VCaP (cell line): ENCODE measurements around the gene MGAT5B.

Source experiments
- H3K27ac ChIP-seq: fragments of 450-650 bp; 2 replicates; pipeline ENCODE4 v1.5.1; 2017
- CTCF ChIP-seq: fragments of 450-650 bp; conservative IDR thresholded peaks from 2 replicates; pipeline ENCODE4 v1.5.1; 2017; ENCODE audit warnings: mild to moderate bottlenecking, moderate library complexity

The MGAT5B gene

GRCh38 chr17:76866774-76867577 lies 1.2 kb upstream of the MGAT5B start:
- TF ChIP-seq CTCF: no peak
- peak overlapping the region; percentile 78 for H3K27ac ChIP-seq

GRCh38 chr17:76867578-76868175 lies 527 bp upstream of the MGAT5B start:
- H3K27ac ChIP-seq: peak overlapping the region; percentile 78

GRCh38 chr17:76868669-76869495 lies 678 bp downstream of the MGAT5B start:
- H3K27ac ChIP-seq: peak overlapping the region; percentile 78
- TF ChIP-seq CTCF: no peak

More at GRCh38 chr17:76867578-76868175, 527 bp upstream of the MGAT5B start:
- no peak for TF ChIP-seq CTCF

- peak overlapping the region; percentile 78; the same call in 1 of the 2 replicates for H3K27ac ChIP-seq
- TF ChIP-seq CTCF: 0 out of 2 replicates have a peak, but pooled peaks have one; percentile 9
Measured at GRCh38 chr17:76869496-76870376, 1.5 kb downstream of the MGAT5B start.

GRCh38 chr17:76870377-76870714 lies 2.1 kb downstream of the MGAT5B start:
- H3K27ac ChIP-seq: no peak overlapping the region; the same call in 1 of the 2 replicates

GRCh38 chr17:76871668-76872067 lies 3.5 kb downstream of the MGAT5B start:
- H3K27ac ChIP-seq: no peak overlapping the region
- TF ChIP-seq CTCF: no peak

More at GRCh38 chr17:76870377-76870714, 2.1 kb downstream of the MGAT5B start:
- no peak for TF ChIP-seq CTCF
